HL-60/S4 treated with retinoic acid at 250 ng/mL for 4 days and 3 days (cell line): ENCODE data around the gene PCED1A.
"Not testable (repeated sequence)": the region's sequence is repeated elsewhere in the genome, so short reads cannot be mapped to it uniquely, and the experiment has no call there.

Source experiments
- in situ Hi-C: fragments of 300-500 bp; cut with MboI; formaldehyde crosslinking; loops from 2 replicates; pipeline ENCODE4 v1.7.0; 2022; ENCODE audit warnings: low sequenced_read_pairs

The PCED1A gene

GRCh38 chr20:2831206-2831605, 9.2 kb downstream of the PCED1A start:
- in situ Hi-C loops, result not testable (repeated sequence)

DNA sequence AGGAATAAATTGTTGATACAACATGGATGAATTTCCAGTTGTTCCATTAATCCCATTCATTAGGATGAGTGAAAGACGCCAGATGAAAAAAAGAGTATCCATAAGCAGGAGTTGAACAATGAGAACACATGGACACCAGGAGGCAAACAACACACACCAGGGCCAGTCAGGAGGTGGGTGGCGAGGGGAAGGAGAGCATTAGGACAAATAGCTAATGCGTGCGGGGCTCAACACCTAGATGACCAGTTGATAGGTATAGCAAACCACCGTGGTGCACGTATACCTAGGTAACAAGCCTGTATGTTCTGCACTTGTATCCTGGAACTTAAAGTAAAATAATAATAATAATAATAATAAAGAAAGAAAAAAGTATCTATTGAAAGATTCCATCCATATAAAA, 11.1 kb downstream of the PCED1A start:
- in situ Hi-C loops, result no loop called here

- in situ Hi-C loops, result no loop called here
Measured at GRCh38 chr20:2826655-2827054, 13.8 kb downstream of the PCED1A start.

- in situ Hi-C loops, result no loop called here
Measured at GRCh38 chr20:2825761-2826160, 14.7 kb downstream of the PCED1A start.

- in situ Hi-C loops, result no loop called here
Measured at GRCh38 chr20:2822073-2822472, 18.4 kb downstream of the PCED1A start.

GRCh38 chr20:2820896-2821869, 19.3 kb downstream of the PCED1A start:
- in situ Hi-C loops, result no loop called here

DNA sequence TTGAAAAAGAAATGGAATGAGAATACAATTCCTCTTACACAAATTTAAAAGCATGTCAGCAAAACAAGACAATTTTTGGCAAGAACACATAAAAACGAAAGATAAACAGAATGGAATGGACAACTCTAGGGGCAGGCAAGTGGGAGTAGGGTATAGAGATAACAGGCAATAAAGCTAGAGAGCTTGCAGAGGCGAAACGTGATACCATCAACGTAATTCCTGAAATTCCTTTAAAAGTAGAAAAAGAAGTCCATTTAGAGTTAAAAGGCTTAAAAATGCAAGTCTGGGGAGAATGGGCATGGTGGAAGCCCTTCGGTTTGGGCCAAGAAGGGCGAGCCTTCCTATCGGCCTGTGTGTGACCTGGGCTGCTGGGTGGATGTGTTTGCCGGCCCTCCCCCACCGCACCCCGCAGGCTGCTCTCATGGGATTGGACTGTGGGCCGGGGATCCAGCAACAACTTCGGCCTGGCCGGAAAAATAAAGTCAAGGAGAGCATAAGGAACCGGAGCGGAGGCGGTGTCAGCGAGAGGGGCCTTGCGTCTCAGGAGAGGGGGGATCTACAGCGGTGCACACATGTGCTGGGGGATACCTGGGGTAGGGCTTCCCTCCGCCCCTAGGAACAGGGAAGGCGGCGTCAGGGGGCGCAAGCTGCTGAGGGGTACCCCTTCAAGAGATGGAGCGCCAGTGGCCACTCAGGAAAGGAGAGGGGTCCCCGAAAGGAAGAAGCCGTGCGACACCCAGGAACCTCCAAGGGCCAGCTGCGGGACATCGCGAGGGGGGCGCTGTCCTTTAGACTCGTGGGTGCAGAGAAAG, 20.2 kb downstream of the PCED1A start:
- in situ Hi-C loops, result no loop called here

GRCh38 chr20:2817891-2818595, 22.4 kb downstream of the PCED1A start:
- in situ Hi-C loops, result no loop called here

GRCh38 chr20:2817341-2817726, 23.1 kb downstream of the PCED1A start:
- in situ Hi-C loops, result no loop called here

DNA sequence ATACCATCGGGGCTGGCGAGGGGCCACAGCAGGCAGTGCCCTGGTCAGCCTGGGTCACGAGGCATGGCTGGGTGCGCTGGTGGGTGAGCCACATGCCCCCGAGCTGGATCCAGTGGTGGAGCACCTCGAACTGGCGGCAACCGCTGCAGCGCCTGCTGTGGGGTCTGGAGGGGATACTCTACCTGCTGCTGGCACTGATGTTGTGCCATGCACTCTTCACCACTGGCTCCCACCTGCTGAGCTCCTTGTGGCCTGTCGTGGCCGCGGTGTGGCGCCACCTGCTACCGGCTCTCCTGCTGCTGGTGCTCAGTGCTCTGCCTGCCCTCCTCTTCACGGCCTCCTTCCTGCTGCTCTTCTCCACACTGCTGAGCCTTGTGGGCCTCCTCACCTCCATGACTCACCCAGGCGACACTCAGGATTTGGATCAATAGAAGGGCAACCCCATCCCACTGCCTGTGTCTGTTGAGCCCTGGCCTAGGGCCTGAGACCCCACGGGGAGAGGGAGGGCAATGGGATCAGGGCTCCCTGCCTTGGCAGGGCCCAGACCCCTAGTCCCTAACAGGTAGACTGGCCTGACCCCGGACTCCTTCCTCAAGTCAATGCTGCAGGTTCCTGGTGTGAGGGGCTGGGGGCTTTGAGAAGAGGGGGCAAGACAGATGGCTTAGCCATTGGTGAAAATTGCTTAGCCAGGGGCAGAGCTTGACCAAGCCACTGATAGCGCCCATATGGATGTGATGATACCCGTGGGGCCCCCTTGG, 23.7 kb downstream of the PCED1A start:
- in situ Hi-C loops, result no loop called here

DNA sequence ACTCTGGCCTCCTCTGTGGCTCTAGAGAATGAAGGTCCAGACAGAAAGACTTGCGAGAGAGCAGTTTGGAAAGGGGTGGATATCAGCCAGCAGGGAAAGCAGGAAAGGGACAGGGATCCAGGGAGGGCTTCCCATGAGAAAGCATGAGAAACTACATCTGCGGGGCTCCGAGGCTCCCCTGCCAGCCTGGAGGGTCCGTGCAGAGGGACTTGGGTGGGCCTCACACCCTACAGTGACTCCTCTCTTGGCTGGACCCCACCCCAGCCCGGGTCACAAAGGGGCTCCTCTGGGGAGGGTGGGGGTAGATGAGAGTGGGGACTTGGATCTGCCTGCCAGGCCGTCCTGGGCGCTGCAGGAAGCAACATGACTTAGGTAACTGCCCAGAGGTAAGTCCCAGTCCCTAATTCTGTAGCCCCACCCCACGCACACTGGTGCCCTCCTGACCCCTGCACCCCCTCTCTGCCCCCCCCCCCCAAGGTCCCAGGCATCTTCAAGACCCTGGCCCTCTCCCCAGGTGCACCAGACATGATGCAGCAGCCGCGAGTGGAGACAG, 24.3 kb downstream of the PCED1A start, which contains the start of gene TMEM239:
Gene TMEM239 (plus strand): TSS at position 335 of the 553 bp plus-strand sequence. CDS start 191 bp downstream, at position 526.
- in situ Hi-C loops, result no loop called here

DNA sequence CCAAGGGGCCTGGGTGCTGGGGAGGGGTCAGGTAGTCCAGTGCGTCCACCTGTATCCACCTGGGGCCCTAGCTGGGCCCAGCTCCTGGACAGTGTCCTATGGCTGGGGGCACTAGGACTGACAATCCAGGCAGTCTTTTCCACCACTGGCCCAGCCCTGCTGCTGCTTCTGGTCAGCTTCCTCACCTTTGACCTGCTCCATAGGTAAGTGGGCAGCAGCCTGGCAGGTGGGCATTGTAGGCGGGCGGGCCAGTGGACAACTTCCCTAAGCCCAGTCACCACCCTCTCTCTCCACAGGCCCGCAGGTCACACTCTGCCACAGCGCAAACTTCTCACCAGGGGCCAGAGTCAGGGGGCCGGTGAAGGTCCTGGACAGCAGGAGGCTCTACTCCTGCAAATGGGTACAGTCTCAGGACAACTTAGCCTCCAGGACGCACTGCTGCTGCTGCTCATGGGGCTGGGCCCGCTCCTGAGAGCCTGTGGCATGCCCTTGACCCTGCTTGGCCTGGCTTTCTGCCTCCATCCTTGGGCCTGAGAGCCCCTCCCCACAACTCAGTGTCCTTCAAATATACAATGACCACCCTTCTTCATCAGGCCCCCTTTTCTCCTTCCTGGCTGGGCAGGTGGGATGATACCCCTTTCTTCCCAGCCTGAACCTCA, 25.1 kb downstream of the PCED1A start:
- in situ Hi-C loops, result no loop called here

GRCh38 chr20:2814587-2815051, 25.8 kb downstream of the PCED1A start, which contains the start of gene C20orf141:
Gene C20orf141, plus strand, starts transcription at chr20:2814987. Its CDS starts 198 bp downstream, at chr20:2815185.
- in situ Hi-C loops, result no loop called here

- in situ Hi-C loops, result no loop called here
Measured at GRCh38 chr20:2814076-2814475, 26.4 kb downstream of the PCED1A start.

DNA sequence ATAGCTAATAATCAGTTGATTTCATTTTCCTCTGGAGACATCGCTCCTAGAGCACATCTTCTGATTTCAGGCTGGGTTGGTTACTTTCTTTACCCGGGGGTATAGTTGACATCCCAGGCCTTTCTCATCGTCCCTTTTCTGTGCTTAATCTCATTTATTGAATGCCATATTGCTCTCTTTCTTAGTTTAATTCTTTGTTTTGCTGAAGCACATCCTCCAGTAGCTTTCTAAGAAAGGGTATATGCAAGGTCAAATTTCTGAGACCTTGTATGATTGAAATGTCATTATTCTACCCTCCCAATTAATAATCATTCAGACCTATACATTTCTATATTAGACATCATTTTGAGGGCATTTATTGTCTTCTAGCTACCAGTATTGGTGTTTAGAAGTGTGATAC, 28.3 kb downstream of the PCED1A start:
- in situ Hi-C loops, result no loop called here

- in situ Hi-C loops, result no loop called here
Measured at GRCh38 chr20:2809690-2810089, 30.8 kb downstream of the PCED1A start.

DNA sequence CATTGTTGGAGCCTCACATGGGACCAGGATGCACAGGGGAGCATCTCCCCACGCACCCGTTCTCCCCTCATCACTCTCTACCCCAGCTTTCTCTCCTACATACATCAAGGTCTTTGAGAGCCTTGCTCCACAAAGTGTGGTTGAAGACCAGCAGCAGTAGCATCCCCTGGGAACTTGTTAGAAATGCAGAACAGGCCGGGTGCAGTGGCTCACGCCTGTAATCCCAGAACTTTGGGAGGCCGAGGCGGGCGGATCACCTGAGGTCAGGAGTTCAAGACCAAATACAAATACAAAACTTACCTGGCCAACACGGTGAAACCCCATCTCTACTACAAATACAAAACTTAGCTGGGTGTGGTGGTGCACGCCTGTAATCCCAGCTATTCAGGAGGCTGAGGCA, 32.5 kb downstream of the PCED1A start:
- in situ Hi-C loops, result not testable (repeated sequence)

GRCh38 chr20:2807019-2807418, 33.4 kb downstream of the PCED1A start:
- in situ Hi-C loops, result no loop called here

GRCh38 chr20:2806351-2806701, 34.1 kb downstream of the PCED1A start:
- in situ Hi-C loops, result no loop called here
